CD8-positive, alpha-beta memory T cell (primary cell): ENCODE measurements around the gene IGDCC3. TPM values are rescaled to one million over a fixed set of nuclear protein-coding genes. Genes with fewer than 3 reads are reported as not detected.

Source experiments
- CTCF ChIA-PET: fragments of 350-600 bp; sonication (Branson Sonifier 250); formaldehyde crosslinking; loops from one replicate; lab custom pipeline; 2021; ENCODE audit warnings: antibody characterized with exemption; lab: Charles Lee
- POLR2A ChIA-PET: fragments of 350-600 bp; sonication (Branson Sonifier 250); formaldehyde crosslinking; loops from one replicate; lab custom pipeline; 2021; ENCODE audit warnings: antibody characterized with exemption; lab: Charles Lee
- DNase-seq, 5 donors: peaks; one replicate each; pipeline versions ENCODE4 v3.0.0 to v3.0.0-alpha.2; 2020 to 2022; ENCODE audit warnings: mixed read lengths in 1 of 5
- H3K27ac ChIP-seq: one replicate; pipeline ENCODE4 v1.7.0; 2013; ENCODE audit warnings: low read depth, mild to moderate bottlenecking, low read length, moderate library complexity
- H3K27me3 ChIP-seq: 2 replicates; pipeline ENCODE4 v1.7.0; 2013; ENCODE audit warnings: low read length, mild to moderate bottlenecking; ENCODE audit not compliant: insufficient read depth, poor library complexity, severe bottlenecking
- H3K36me3 ChIP-seq: 2 replicates; pipeline ENCODE4 v1.7.0; 2013; ENCODE audit warnings: mild to moderate bottlenecking, low read length, moderate library complexity; ENCODE audit not compliant: insufficient read depth
- H3K4me1 ChIP-seq: 2 replicates; pipeline ENCODE4 v1.7.0; 2013; ENCODE audit warnings: mild to moderate bottlenecking, low read length, moderate library complexity; ENCODE audit not compliant: insufficient read depth
- H3K4me3 ChIP-seq: 2 replicates; pipeline ENCODE4 v1.7.0; 2013; ENCODE audit warnings: mild to moderate bottlenecking, low read length
- H3K9me3 ChIP-seq: 2 replicates; pipeline ENCODE4 v1.7.0; 2013; ENCODE audit warnings: mild to moderate bottlenecking, low read length
- H3K27ac Mint-ChIP-seq, 8 donors: one replicate each; pipeline ENCODE4 v1.8.0; 2020 to 2021; ENCODE audit warnings: mixed read lengths in 8 of 8, mild to moderate bottlenecking in 6 of 8, inconsistent platforms in 3 of 8, moderate library complexity in 3 of 8
- H3K27me3 Mint-ChIP-seq, 2 donors: one replicate each; pipeline ENCODE4 v1.8.0; 2020 to 2021; ENCODE audit warnings: mixed read lengths in 2 of 2, mild to moderate bottlenecking in 1 of 2, moderate library complexity in 1 of 2
- H3K36me3 Mint-ChIP-seq, 3 donors: one replicate each; pipeline ENCODE4 v1.8.0; 2020 to 2021; ENCODE audit warnings: mixed read lengths in 3 of 3, inconsistent platforms in 1 of 3, mild to moderate bottlenecking in 1 of 3
- H3K4me1 Mint-ChIP-seq, 3 donors: one replicate each; pipeline ENCODE4 v1.8.0; 2020 to 2021; ENCODE audit warnings: mixed read lengths in 3 of 3, inconsistent platforms in 1 of 3, mild to moderate bottlenecking in 1 of 3
- H3K4me3 Mint-ChIP-seq, 7 donors: one replicate each; pipeline ENCODE4 v1.8.0; 2020 to 2021; ENCODE audit warnings: mixed read lengths in 7 of 7, mild to moderate bottlenecking in 6 of 7, moderate library complexity in 4 of 7, inconsistent platforms in 2 of 7
- H3K9me3 Mint-ChIP-seq, 5 donors: one replicate each; pipeline ENCODE4 v1.8.0; 2020 to 2022; ENCODE audit warnings: mixed read lengths in 5 of 5, mild to moderate bottlenecking in 3 of 5, moderate library complexity in 2 of 5, inconsistent platforms in 1 of 5
- polyA plus RNA-seq: library from polyadenylated mRNA; unstranded; fragments of 300-500 nt; fragmentation: Illumina TruSeq; gene quantifications from one replicate; pipeline ENCODE4 v1.2.3, GENCODE V29; 2021
- total RNA-seq, 2 experiments: library from RNA; stranded (reverse); gene quantifications; one replicate each; pipeline ENCODE4 v1.2.3, GENCODE V29; 2021

The IGDCC3 gene
- total and polyA plus RNA-seq, 3 experiments from 2014 or later: not detected

DNA sequence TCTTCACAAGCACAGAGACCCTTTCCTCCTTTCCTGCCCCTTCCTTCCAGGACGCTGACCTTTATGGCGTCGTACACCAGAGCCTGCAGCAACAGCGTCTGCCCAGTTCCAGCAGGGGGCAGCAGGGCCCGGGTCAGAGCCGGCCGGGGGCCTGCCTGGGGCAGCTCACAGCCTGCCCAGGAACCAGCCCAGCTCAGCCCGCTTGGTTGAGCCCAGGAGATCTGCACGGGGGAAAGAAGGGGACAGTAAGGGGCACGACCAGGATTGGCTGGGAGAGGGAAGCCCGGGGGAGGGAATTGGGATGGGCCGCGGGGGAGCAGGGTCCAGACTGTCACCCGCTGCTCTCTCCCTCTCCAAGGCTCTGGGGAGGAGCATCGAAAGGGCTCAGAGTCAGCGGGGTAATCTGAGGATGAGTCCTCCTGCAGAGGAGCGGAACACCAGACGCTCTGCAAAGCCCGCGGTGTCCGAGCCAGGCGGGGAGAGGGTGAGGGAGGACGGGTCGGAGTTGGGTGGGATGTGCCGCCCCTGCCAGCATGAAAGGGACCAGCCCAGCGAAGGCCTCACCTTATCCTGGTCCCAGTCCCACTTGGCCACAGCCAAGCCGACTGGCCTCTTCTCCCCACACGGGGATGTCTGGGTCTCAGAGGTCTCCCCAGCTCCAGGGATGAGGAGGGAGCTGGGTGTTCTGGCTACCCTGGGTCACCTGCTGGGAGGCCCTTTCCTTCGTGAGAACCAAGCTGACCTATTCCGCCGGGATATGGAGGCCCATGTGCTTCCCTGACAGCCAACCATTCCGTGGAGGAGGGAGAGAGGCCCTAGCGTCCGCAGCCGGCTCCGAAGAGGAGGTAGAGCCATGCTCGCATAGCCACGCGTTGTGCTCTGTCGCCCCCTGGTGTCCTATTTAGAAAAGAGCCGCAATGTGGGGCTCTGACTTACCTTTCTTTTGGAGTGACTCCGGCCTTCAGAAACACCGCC lies 7.4 kb upstream of the IGDCC3 start:
- H3K9me3 Mint-ChIP-seq: no peaks in the 10 kb centered on the region
- H3K9me3 ChIP-seq: no peaks in the 10 kb centered on the region
- H3K36me3 ChIP-seq: no peaks in the 10 kb centered on the region
- ChIA-PET CTCF (interaction anchor here (0.7 to 5.9 kb wide), 21 partner anchors 9 to 902 kb away, joined by 3 to 113 read pairs (median 4); no protein-coding TSS in a partner anchor), POLR2A (interaction anchor here (0.6 kb wide), 1 partner anchor 111 kb away, joined by 3 read pairs; no protein-coding TSS in a partner anchor)
- H3K36me3 Mint-ChIP-seq: no peaks in the 10 kb centered on the region
- H3K4me3 Mint-ChIP-seq: peak overlapping the region; percentile 86 to 97 (median 91)
- H3K27me3 Mint-ChIP-seq: peaks cover 7 to 12% of the 10 kb centered on the region in 2 donors
- H3K4me1 ChIP-seq: peaks cover 10% of the 10 kb centered on the region
- H3K4me3 ChIP-seq: peak overlapping the region; percentile 92
- H3K4me1 Mint-ChIP-seq: peaks cover 4 to 16% (median 8%) of the 10 kb centered on the region in 3 donors
- no peak overlapping the region for H3K27ac ChIP-seq
- peaks cover 3% of the 10 kb centered on the region for H3K27me3 ChIP-seq
- DNase-seq: peak; percentile 68 to 87 (median 74)
- peak overlapping the region; percentile 22 to 89 (median 84) for H3K27ac Mint-ChIP-seq

DNA sequence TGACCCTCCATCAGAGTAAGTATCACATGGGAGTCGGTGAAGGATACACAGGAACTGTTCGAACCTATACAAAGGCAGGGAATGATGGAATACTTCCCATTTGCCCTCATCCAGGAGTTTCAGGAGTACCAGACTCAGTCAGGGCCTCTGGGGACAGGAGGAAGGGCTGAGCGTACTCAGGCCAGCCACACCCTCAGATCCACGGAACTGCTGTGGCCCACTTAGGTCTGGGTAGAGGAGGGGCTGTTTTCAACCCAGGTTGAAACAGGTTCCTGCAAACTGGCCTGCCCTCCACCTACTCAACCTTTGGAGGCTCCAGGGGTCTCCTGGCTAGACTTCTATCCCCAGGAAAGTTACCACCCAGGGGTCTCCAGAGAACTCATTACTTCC lies 6.7 kb upstream of the IGDCC3 start:
- ChIA-PET CTCF (interaction anchor here (1.0 to 5.9 kb wide), 17 partner anchors 8 to 903 kb away, joined by 3 to 113 read pairs (median 4); no protein-coding TSS in a partner anchor), POLR2A (interaction anchor here (0.6 kb wide), 1 partner anchor 111 kb away, joined by 3 read pairs; no protein-coding TSS in a partner anchor)
- Mint-ChIP-seq H3K36me3 (no peaks in the 10 kb centered on the region), H3K9me3 (no peaks in the 10 kb centered on the region), H3K4me1 (peaks cover 4 to 16% (median 8%) of the 10 kb centered on the region in 3 donors), H3K27me3 (peaks cover 9 to 14% of the 10 kb centered on the region in 2 donors), H3K4me3 (peak overlapping the region; percentile 86 to 97 (median 91)), H3K27ac (peak overlapping the region in 7 of 8 donors; percentile 51 to 89 (median 83))
- H3K27me3 ChIP-seq: peaks cover 7% of the 10 kb centered on the region
- peaks cover 10% of the 10 kb centered on the region for H3K4me1 ChIP-seq
- H3K36me3 ChIP-seq: no peaks in the 10 kb centered on the region
- H3K4me3 ChIP-seq: peak overlapping the region; percentile 92
- no peak for DNase-seq
- no peak overlapping the region for H3K27ac ChIP-seq
- H3K9me3 ChIP-seq: no peaks in the 10 kb centered on the region

DNA sequence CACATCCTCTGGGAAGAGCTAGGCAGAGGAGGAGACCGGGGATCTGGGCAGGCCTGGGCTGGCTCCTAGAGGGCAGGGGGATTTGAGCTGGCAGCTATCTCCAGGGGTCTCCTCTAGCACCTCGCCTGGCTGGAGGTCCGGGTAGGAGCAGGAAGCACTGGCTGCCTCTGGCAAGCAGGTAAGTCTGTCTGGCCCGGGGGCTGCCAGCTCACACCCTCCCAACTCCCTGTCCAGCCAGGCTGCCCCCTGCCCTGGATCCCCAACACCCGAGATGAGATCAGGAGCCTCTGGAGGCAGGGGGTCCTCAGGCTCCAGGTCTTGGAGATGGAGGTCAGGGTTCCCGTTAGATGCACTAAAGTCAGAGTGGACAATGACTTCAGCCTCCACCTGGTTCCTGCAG lies 6.2 kb upstream of the IGDCC3 start:
- peaks cover 4 to 16% (median 8%) of the 10 kb centered on the region in 3 donors for H3K4me1 Mint-ChIP-seq

DNA sequence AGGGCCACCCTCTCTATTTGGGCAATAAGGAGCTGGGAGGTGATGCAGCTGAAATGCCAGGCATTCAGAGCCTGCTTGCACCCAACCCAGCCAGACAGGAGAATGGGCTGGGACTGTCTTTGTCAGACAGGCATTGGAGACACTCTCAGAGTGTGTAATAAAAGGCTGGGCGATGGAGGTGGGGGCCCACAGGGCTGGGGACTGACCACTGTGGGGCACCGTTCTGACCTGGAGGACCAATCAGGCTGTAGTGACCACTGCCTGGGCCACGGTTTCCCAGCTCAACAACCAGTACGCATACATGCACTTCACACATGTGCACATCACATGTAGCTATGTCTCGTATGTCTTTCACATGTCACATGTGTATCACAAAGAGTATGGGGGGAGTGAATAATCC lies 5.7 kb upstream of the IGDCC3 start:
- H3K9me3 ChIP-seq: no peaks in the 10 kb centered on the region
- no peaks in the 10 kb centered on the region for H3K36me3 ChIP-seq
- Mint-ChIP-seq H3K9me3 (no peaks in the 10 kb centered on the region), H3K4me1 (peaks cover 6 to 19% (median 11%) of the 10 kb centered on the region in 3 donors), H3K27ac (peak overlapping the region in 1 of 8 donors; percentile 14), H3K27me3 (peaks cover 10 to 19% of the 10 kb centered on the region in 2 donors), H3K4me3 (peak overlapping the region in 4 of 7 donors; percentile 12 to 90 (median 85)), H3K36me3 (no peaks in the 10 kb centered on the region)
- peaks cover 14% of the 10 kb centered on the region for H3K27me3 ChIP-seq
- POLR2A ChIA-PET: interaction anchor here (0.6 kb wide), 1 partner anchor 39 kb away, joined by 3 read pairs; no protein-coding TSS in a partner anchor
- CTCF ChIA-PET: interaction anchor here (1.1 to 5.9 kb wide), 2 partner anchors 10 to 65 kb away, joined by 5 to 113 read pairs; no protein-coding TSS in a partner anchor
- DNase-seq: no peak
- H3K27ac ChIP-seq: no peak overlapping the region
- no peak overlapping the region for H3K4me3 ChIP-seq
- H3K4me1 ChIP-seq: peaks cover 10% of the 10 kb centered on the region

More for the DNA sequence above, 6.2 kb upstream of the IGDCC3 start:
- Histone ChIP-seq H3K36me3 (no peaks in the 10 kb centered on the region), H3K27ac (no peak overlapping the region), H3K27me3 (peaks cover 9% of the 10 kb centered on the region), H3K9me3 (no peaks in the 10 kb centered on the region), H3K4me3 (no peak overlapping the region), H3K4me1 (peaks cover 10% of the 10 kb centered on the region)
- Mint-ChIP-seq H3K4me3 (peak overlapping the region; percentile 26 to 97 (median 91)), H3K36me3 (no peaks in the 10 kb centered on the region), H3K27ac (peak overlapping the region in 1 of 8 donors; percentile 77), H3K9me3 (no peaks in the 10 kb centered on the region), H3K27me3 (peaks cover 5 to 14% of the 10 kb centered on the region in 2 donors)
- no peak for DNase-seq
- ChIA-PET POLR2A (interaction anchor here (0.6 kb wide), 1 partner anchor 38 kb away, joined by 3 read pairs; no protein-coding TSS in a partner anchor), CTCF (interaction anchor here (1.1 to 5.9 kb wide), 2 partner anchors 10 to 65 kb away, joined by 5 to 113 read pairs; no protein-coding TSS in a partner anchor)

DNA sequence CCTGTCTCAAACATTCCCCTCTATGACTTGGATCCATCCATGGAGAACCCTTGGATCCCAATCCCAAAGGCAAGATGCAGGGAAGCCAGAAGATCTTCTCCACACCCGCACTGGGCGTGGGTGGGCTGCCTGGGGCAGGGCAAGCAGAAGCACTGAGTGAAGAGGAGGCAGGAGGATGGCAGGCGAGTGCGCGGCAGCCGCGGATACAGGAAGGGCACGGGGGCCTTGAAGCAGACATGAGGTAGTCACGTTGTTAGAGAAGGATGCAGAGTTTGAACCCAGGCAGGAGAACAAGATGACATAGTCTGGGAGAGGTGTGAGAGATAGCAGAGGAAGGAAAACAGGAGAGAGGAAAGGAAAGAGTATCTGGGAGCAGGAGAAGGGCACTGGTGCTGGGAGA lies 5.1 kb upstream of the IGDCC3 start:
- POLR2A ChIA-PET: no interaction called here
- Mint-ChIP-seq H3K4me3 (peak overlapping the region in 2 of 7 donors; percentile 58 to 83), H3K27me3 (peaks cover 14 to 22% of the 10 kb centered on the region in 2 donors), H3K27ac (peak overlapping the region in 2 of 8 donors; percentile 15 to 75), H3K4me1 (peaks cover 9 to 22% (median 13%) of the 10 kb centered on the region in 3 donors), H3K9me3 (no peaks in the 10 kb centered on the region), H3K36me3 (no peaks in the 10 kb centered on the region)
- Histone ChIP-seq H3K9me3 (no peaks in the 10 kb centered on the region), H3K27me3 (peaks cover 17% of the 10 kb centered on the region), H3K36me3 (no peaks in the 10 kb centered on the region), H3K4me1 (peaks cover 10% of the 10 kb centered on the region), H3K27ac (no peak overlapping the region), H3K4me3 (no peak overlapping the region)
- no peak for DNase-seq
- CTCF ChIA-PET: interaction anchor here (0.7 to 5.9 kb wide), 4 partner anchors 9 to 109 kb away, joined by 3 to 113 read pairs (median 4); no protein-coding TSS in a partner anchor

DNA sequence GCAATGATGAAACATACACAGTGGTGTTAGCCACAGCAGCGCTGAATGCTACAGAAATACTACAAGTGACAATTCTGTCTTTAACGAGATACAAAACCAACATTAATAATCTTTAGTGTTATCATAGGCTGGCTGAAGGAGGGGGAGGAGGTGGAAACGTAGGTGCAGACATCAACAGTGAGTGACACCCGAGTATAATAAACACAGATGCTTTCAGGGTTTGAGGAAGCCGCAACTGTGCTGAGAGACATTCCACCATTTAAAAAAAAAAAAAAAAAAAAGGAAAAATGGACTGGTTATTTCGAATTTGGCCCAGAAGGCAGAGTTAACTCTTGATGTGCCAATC lies 4.3 kb upstream of the IGDCC3 start:
- H3K9me3 Mint-ChIP-seq: no peaks in the 10 kb centered on the region
- no peaks in the 10 kb centered on the region for H3K36me3 Mint-ChIP-seq
- Histone ChIP-seq H3K27me3 (peaks cover 17% of the 10 kb centered on the region), H3K36me3 (no peaks in the 10 kb centered on the region), H3K4me1 (peaks cover 10% of the 10 kb centered on the region), H3K4me3 (no peak overlapping the region), H3K27ac (no peak overlapping the region), H3K9me3 (no peaks in the 10 kb centered on the region)
- DNase-seq: no peak
- H3K27me3 Mint-ChIP-seq: peaks cover 16 to 23% of the 10 kb centered on the region in 2 donors
- H3K4me1 Mint-ChIP-seq: peaks cover 9 to 23% (median 14%) of the 10 kb centered on the region in 3 donors
- ChIA-PET CTCF (interaction anchor here (0.7 to 1.1 kb wide), 2 partner anchors 16 to 110 kb away, joined by 3 read pairs; no protein-coding TSS in a partner anchor), POLR2A (no interaction called here)
- peak overlapping the region in 1 of 8 donors; percentile 50 for H3K27ac Mint-ChIP-seq
- no peak overlapping the region for H3K4me3 Mint-ChIP-seq

DNA sequence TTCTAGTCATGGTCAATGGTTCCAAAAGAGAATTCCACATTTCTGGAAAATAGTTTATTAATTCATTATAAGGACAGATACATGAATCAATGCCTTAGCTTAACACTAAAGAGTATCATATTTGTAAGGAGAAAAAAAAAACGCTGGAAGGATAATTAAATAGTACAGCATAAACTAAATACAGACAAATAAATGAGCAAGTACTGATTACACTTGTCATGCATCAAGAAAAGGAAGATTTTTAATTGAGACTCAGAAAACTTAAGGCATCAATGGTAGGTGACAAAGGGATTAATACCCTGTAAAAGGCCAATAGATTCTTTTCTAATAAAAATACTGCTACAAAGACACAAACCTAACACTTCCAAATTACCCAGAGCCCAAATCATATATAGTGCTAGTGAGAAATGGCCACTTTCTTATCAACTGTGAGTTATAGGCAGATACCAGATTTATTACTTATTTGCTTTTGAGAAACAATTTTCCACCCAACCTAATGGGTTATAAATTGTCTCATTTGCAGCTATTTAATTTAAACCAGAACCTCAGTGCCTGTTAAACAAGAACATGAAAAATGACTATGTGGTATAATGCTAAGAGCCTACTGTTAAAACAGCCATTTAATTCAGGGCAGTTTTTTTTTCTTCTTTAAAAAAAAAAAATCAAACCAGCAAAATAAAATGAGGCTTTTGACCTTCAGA lies 3.8 kb upstream of the IGDCC3 start:
- DNase-seq: no peak
- POLR2A ChIA-PET: no interaction called here
- Histone ChIP-seq H3K4me1 (peaks cover 14% of the 10 kb centered on the region), H3K4me3 (no peak overlapping the region), H3K27ac (no peak overlapping the region), H3K9me3 (no peaks in the 10 kb centered on the region), H3K27me3 (peaks cover 21% of the 10 kb centered on the region), H3K36me3 (no peaks in the 10 kb centered on the region)
- H3K27me3 Mint-ChIP-seq: peaks cover 21 to 29% of the 10 kb centered on the region in 2 donors
- peaks cover 15 to 28% (median 20%) of the 10 kb centered on the region in 3 donors for H3K4me1 Mint-ChIP-seq
- H3K9me3 Mint-ChIP-seq: no peaks in the 10 kb centered on the region
- CTCF ChIA-PET: interaction anchor here (1.1 kb wide), 1 partner anchor 16 kb away, joined by 3 read pairs; no protein-coding TSS in a partner anchor
- H3K4me3 Mint-ChIP-seq: peak overlapping the region in 1 of 7 donors; percentile 50
- no peak overlapping the region for H3K27ac Mint-ChIP-seq
- no peaks in the 10 kb centered on the region for H3K36me3 Mint-ChIP-seq
